K562 (cell line): ENCODE data around the gene NDRG4. TPM values are rescaled to one million over a fixed set of nuclear protein-coding genes. Genes with fewer than 3 reads are reported as not detected.

Source experiments
- ATAC-seq: fragments of 200-7000 bp; cut with Tn5 transposase; 3 replicates; pipeline ENCODE4 v1.9.1; 2020; ENCODE audit warnings: moderate library complexity
- BruUV-seq: library from RNA; stranded (reverse); fragments of 400-500 nt; replicated peaks from 2 replicates; lab custom pipeline; 2021; lab: Mats Ljungman, UMichigan
- CTCF ChIA-PET: fragments of 300-600 bp; formaldehyde crosslinking; extraction: SDS; loops from one replicate; lab custom pipeline; 2021; ENCODE audit warnings: low intra/inter-chr PET ratio; lab: Yijun Ruan, JAX
- POLR2A ChIA-PET: fragments of 300-600, 350-650 bp; sonication (Branson Sonifier 250); formaldehyde crosslinking; extraction: SDS; loops from one replicate; lab custom pipeline; 2021; ENCODE audit warnings: antibody characterized with exemption, inconsistent platforms; lab: Yijun Ruan, JAX
- DNase-seq, 4 experiments: peaks; one replicate each; pipeline versions ENCODE4 v3.0.0 to v3.0.0-alpha.2; 2011 to 2018; ENCODE audit warnings: low spot score in 3 of 4, mixed read lengths in 3 of 4; ENCODE audit errors: extremely low read depth in 1 of 4
- FAIRE-seq: peaks from 2 replicates; lab custom pipeline; 2011; peaks lifted over from hg19 to GRCh38; lab: Jason Lieb, UNC
- H2AFZ ChIP-seq: 2 replicates; pipeline ENCODE4 v1.6.0; 2011; ENCODE audit warnings: low read depth, low read length, control low read depth, inconsistent platforms
- H3K27ac ChIP-seq: fragments of 200-600 bp; 3 replicates; pipeline ENCODE4 v1.8.0; 2011; ENCODE audit warnings: low read depth, mild to moderate bottlenecking, control low read depth, inconsistent platforms, low read length, moderate library complexity, mixed read lengths; ENCODE audit errors: extremely low read depth
- H3K27me3 ChIP-seq, 2 experiments: fragments of 300-600 bp in 1 of 2; 2 replicates in 1 of 2; 3 replicates in 1 of 2; pipeline versions ENCODE4 v1.6.0 to v1.8.0; 2011; ENCODE audit warnings: inconsistent platforms in 2 of 2, low read length in 2 of 2, mild to moderate bottlenecking in 1 of 2, mixed read lengths in 1 of 2, moderate library complexity in 1 of 2; ENCODE audit not compliant: control insufficient read depth in 2 of 2, insufficient read depth in 2 of 2
- H3K36me3 ChIP-seq: fragments of 300-600 bp; 3 replicates; pipeline ENCODE4 v1.8.0; 2011; ENCODE audit warnings: mild to moderate bottlenecking, low read length, inconsistent platforms; ENCODE audit not compliant: control insufficient read depth, insufficient read depth
- H3K4me1 ChIP-seq, 2 experiments: fragments of 200-600 bp in 1 of 2; replicated peaks in 1 of 2; 2 replicates in 1 of 2; 3 replicates in 1 of 2; pipeline versions ENCODE4 v1.5.1 to v1.8.0; 2011; ENCODE audit warnings: inconsistent platforms in 2 of 2, low read length in 2 of 2, mild to moderate bottlenecking in 1 of 2, mixed read lengths in 1 of 2, moderate library complexity in 1 of 2; ENCODE audit not compliant: control insufficient read depth in 2 of 2, insufficient read depth in 2 of 2
- H3K4me2 ChIP-seq: 2 replicates; pipeline ENCODE4 v1.6.1; 2011; ENCODE audit warnings: low read length, control low read depth, inconsistent platforms, mixed read lengths; ENCODE audit not compliant: insufficient read depth
- H3K4me3 ChIP-seq: fragments of 200-600 bp; sonication (generic), shearing (Covaris generic); 2 replicates; pipeline ENCODE4 v1.5.1; 2016; ENCODE audit warnings: control low read depth, inconsistent platforms
- H3K79me2 ChIP-seq: fragments of 200-600 bp; 3 replicates; pipeline ENCODE4 v1.8.0; 2011; ENCODE audit warnings: low read length, inconsistent platforms; ENCODE audit not compliant: control insufficient read depth, insufficient read depth
- H3K9ac ChIP-seq, 2 experiments: 2 replicates each; pipeline versions ENCODE4 v1.6.0 to v1.6.1; 2011; ENCODE audit warnings: low read depth in 2 of 2, low read length in 2 of 2, control low read depth in 1 of 2, inconsistent platforms in 1 of 2, mild to moderate bottlenecking in 1 of 2, mixed read lengths in 1 of 2; ENCODE audit not compliant: insufficient read depth in 1 of 2
- H3K9me1 ChIP-seq: one replicate; pipeline ENCODE4 v1.6.0; 2011; ENCODE audit warnings: inconsistent platforms, mild to moderate bottlenecking, low read length, moderate library complexity; ENCODE audit not compliant: control insufficient read depth, insufficient read depth
- H3K9me3 ChIP-seq: replicated peaks from 2 replicates; pipeline ENCODE4 v1.5.1; 2011; ENCODE audit warnings: low read depth, low read length, inconsistent platforms; ENCODE audit not compliant: control insufficient read depth, insufficient read depth
- H4K20me1 ChIP-seq: replicated peaks from 2 replicates; pipeline ENCODE4 v1.6.1; 2011; ENCODE audit warnings: low read length, inconsistent platforms, mixed read lengths; ENCODE audit not compliant: control insufficient read depth, insufficient read depth
- CREM ChIP-seq: IDR thresholded peaks from 2 replicates; pipeline ENCODE4 v1.6.1; 2014; ENCODE audit warnings: antibody characterized with exemption, low read depth
- CSDE1 ChIP-seq, 2 experiments: fragments of 450-650 bp; IDR thresholded peaks; 2 replicates each; pipeline ENCODE4 v1.6.1; 2016; ENCODE audit warnings: mild to moderate bottlenecking in 1 of 2
- DEAF1 ChIP-seq: fragments of 450-650 bp; formaldehyde crosslinking; IDR thresholded peaks from 2 replicates; pipeline ENCODE4 v1.4.0; 2020; ENCODE audit warnings: mild to moderate bottlenecking, moderate library complexity
- MEF2D ChIP-seq: conservative IDR thresholded peaks from 2 replicates; pipeline ENCODE4 v1.6.1; 2016; ENCODE audit warnings: low read depth, missing genetic modification characterization, missing compliant biosample characterization
- MYBL2 ChIP-seq, 2 experiments: fragments of 450-650 bp in 1 of 2; sonication (generic) in 1 of 2; formaldehyde crosslinking in 1 of 2; IDR thresholded peaks; 2 replicates each; pipeline versions ENCODE4 v1.6.1 to v1.8.1; 2017 to 2022; ENCODE audit warnings: borderline replicate concordance in 1 of 2, inconsistent platforms in 1 of 2, low read depth in 1 of 2, mild to moderate bottlenecking in 1 of 2, missing genetic modification reagents in 1 of 2, moderate library complexity in 1 of 2
- NFE2 ChIP-seq: IDR thresholded peaks from 2 replicates; pipeline ENCODE4 v1.6.1; 2014; ENCODE audit warnings: antibody characterized with exemption, low read depth
- RB1 ChIP-seq: fragments of 450-650 bp; IDR thresholded peaks from 2 replicates; pipeline ENCODE4 v1.6.1; 2017; ENCODE audit warnings: low read depth, mild to moderate bottlenecking
- RREB1 ChIP-seq: fragments of 250-450 bp; sonication (Bioruptor Pico); IDR thresholded peaks from 2 replicates; pipeline ENCODE4 v1.4.0; 2020
- SAFB2 ChIP-seq: fragments of 200-400 bp; formaldehyde crosslinking; IDR thresholded peaks from 2 replicates; pipeline ENCODE4 v1.6.1; 2018; ENCODE audit warnings: borderline replicate concordance, low read length, low read depth, moderate library complexity; ENCODE audit not compliant: severe bottlenecking
- SMAD1 ChIP-seq: fragments of 150-350 bp; IDR thresholded peaks from 2 replicates; pipeline ENCODE4 v1.6.1; 2014; ENCODE audit warnings: low read length, low read depth; ENCODE audit not compliant: partially characterized antibody
- SUPT5H ChIP-seq: fragments of 450-650 bp; IDR thresholded peaks from 2 replicates; pipeline ENCODE4 v1.6.1; 2016
- TEAD1 ChIP-seq, 2 experiments: fragments of 450-650 bp in 1 of 2; sonication (generic) in 1 of 2; formaldehyde crosslinking; IDR thresholded peaks; 2 replicates each; pipeline versions ENCODE4 v1.4.0 to v1.8.0; 2020 to 2022; ENCODE audit warnings: mild to moderate bottlenecking in 2 of 2, missing genetic modification reagents in 1 of 2
- ZBTB1 ChIP-seq: sonication (generic); formaldehyde crosslinking; IDR thresholded peaks from 2 replicates; pipeline ENCODE4 v1.8.1; 2023; ENCODE audit warnings: missing genetic modification reagents, low read depth, mild to moderate bottlenecking, borderline replicate concordance
- ZNF316 ChIP-seq: fragments of 450-650 bp; IDR thresholded peaks from 2 replicates; pipeline ENCODE4 v1.6.1; 2016
- ZNF586 ChIP-seq: fragments of 450-650 bp; formaldehyde crosslinking; conservative IDR thresholded peaks from 2 replicates; pipeline ENCODE4 v1.4.0; 2020; ENCODE audit warnings: mild to moderate bottlenecking, moderate library complexity
- WGBS: fragments of 100-300 bp; shearing (Covaris generic); methylation state at CpG from one replicate; pipeline ENCODE4 v1.1.6; 2016; ENCODE audit warnings: low coverage, mixed read lengths; ENCODE audit not compliant: insufficient coverage; ENCODE audit errors: missing lambda C conversion rate; 5-methylcytosine and 5-hydroxymethylcytosine counted together
- in situ Hi-C: fragments of 300-500 bp; cut with MboI; formaldehyde crosslinking; loops from 4 replicates; pipeline ENCODE4 v1.15.0; 2018; ENCODE audit warnings: inconsistent platforms, mixed read lengths
- intact Hi-C: fragments of 100-400 bp; cut with micrococcal nuclease; formaldehyde crosslinking; loops from 2 replicates; pipeline ENCODE4 v1.14.2; 2022
- polyA plus RNA-seq, 8 experiments: library from polyadenylated mRNA; depleted of rRNA in 4 of 8; stranded (reverse) in 5 of 8; unstranded in 3 of 8; fragments of >200 nt; fragmentation: Nextera tagmentation in 2 of 8; fragmentation: Illumina TruSeq in 1 of 8; extraction: Ambion mirVana in 2 of 8; extraction: Trizol in 1 of 8; gene quantifications; 2 replicates each; pipeline versions ENCODE4 v1.2.1 to v1.2.3, GENCODE V29; 2011 to 2014; ENCODE audit warnings: inconsistent platforms in 1 of 8, missing spikeins in 1 of 8
- total RNA-seq, 7 experiments: library from RNA; depleted of rRNA in 6 of 7; stranded (reverse); fragments of >200 nt in 6 of 7; fragmentation: Illumina TruSeq in 2 of 7; extraction: Trizol in 2 of 7; gene quantifications; 2 replicates each; pipeline versions ENCODE4 v1.2.1 to v1.2.3, GENCODE V29; 2011 to 2021; ENCODE audit warnings: low replicate concordance in 1 of 7

The NDRG4 gene
- total and polyA plus RNA-seq, 9 of the 15 experiments (the other 6 are each of a cell fraction or from before 2014, with no cell fraction given) = 0.06 to 0.95 (median 0.28) TPM

GRCh38 chr16:58494981-58495520, 4.9 kb upstream of the NDRG4 start:
- POLR2A ChIA-PET = interaction anchor here (0.6 to 2.1 kb wide), 3 partner anchors 10 to 60 kb away, joined by 3 to 7 read pairs (median 4); no protein-coding TSS in a partner anchor
- FAIRE-seq = peak; percentile 93
- TF ChIP-seq RB1 (peak; percentile 50; the same call in 1 of the 2 replicates), NFE2 (peak; percentile 91), SUPT5H (no peak), ZNF316 (peak; percentile 99), MEF2D (tag) (peak; percentile 64; the same call in 1 of the 2 replicates), SAFB2 (no peak), MYBL2 (IDR thresholded peaks at IDR 0.05; ENCODE audit: low read depth) (no peak), MYBL2 (CRISPR knock-in tag; IDR thresholded peaks at IDR 0.05; ENCODE audit: borderline replicate concordance) (no peak), RREB1 (CRISPR knock-in tag) (peak; percentile 99), ZNF586 (no peak), TEAD1 (CRISPR knock-in tag; IDR thresholded peaks at IDR 0.05) (no peak), ZBTB1 (no peak), CSDE1 (IDR thresholded peaks at IDR 0.05) (peak in 1 of 2 experiments; percentile 99; a peak in 2 of 4 replicates), CREM (peak; percentile 53), SMAD1 (no peak), DEAF1 (CRISPR knock-in tag) (no peak)

More at GRCh38 chr16:58494981-58495520, 4.9 kb upstream of the NDRG4 start:
- intact Hi-C loops = loop anchor here (5.0 kb wide), 2 partner anchors 167 to 262 kb away; no protein-coding TSS in a partner anchor
- DNase-seq = peak; percentile 86 to 92 (median 90)
- BruUV-seq = no TSS peak
- Histone ChIP-seq H3K27ac (no peak overlapping the region), H3K4me2 (no peak overlapping the region), H3K79me2 (no peaks in the 10 kb centered on the region), H3K4me3 (no peak overlapping the region), H3K27me3 (peaks cover 0 to 33% of the 10 kb centered on the region in 2 experiments; a peak in 3 of 5 replicates), H4K20me1 (peaks cover 15% of the 10 kb centered on the region; the same call in 1 of the 2 replicates), H3K36me3 (no peaks in the 10 kb centered on the region), H3K9me1 (peaks cover 2% of the 10 kb centered on the region), H2AFZ (no peak overlapping the region), H3K9ac (no peak overlapping the region), H3K9me3 (no peaks in the 10 kb centered on the region), H3K4me1 (peaks cover 3 to 38% of the 10 kb centered on the region in 2 experiments; a peak in 4 of 5 replicates)
- WGBS = 0% methylated on average over 8 of the region's 8 CpGs
- CTCF ChIA-PET = no interaction called here
- peak; percentile 87 for ATAC-seq
- in situ Hi-C loops = loop anchor here (5.0 kb wide), 1 partner anchor 158 kb away; no protein-coding TSS in a partner anchor
